H54 (cell line): ENCODE data around the gene LCN6.

ENCODE experiments used
- DNase-seq: peaks from one replicate; pipeline ENCODE4 v3.0.0; 2011; ENCODE audit warnings: low spot score, mixed read lengths; ENCODE audit not compliant: insufficient read length
- FAIRE-seq: peaks from 3 replicates; lab custom pipeline; 2011; peaks lifted over from hg19 to GRCh38; lab: Jason Lieb, UNC
- POLR2A ChIP-seq: IDR thresholded peaks from 2 replicates; pipeline ENCODE4 v1.6.1; 2011; ENCODE audit warnings: low read depth, mild to moderate bottlenecking, low read length

The LCN6 gene

DNA sequence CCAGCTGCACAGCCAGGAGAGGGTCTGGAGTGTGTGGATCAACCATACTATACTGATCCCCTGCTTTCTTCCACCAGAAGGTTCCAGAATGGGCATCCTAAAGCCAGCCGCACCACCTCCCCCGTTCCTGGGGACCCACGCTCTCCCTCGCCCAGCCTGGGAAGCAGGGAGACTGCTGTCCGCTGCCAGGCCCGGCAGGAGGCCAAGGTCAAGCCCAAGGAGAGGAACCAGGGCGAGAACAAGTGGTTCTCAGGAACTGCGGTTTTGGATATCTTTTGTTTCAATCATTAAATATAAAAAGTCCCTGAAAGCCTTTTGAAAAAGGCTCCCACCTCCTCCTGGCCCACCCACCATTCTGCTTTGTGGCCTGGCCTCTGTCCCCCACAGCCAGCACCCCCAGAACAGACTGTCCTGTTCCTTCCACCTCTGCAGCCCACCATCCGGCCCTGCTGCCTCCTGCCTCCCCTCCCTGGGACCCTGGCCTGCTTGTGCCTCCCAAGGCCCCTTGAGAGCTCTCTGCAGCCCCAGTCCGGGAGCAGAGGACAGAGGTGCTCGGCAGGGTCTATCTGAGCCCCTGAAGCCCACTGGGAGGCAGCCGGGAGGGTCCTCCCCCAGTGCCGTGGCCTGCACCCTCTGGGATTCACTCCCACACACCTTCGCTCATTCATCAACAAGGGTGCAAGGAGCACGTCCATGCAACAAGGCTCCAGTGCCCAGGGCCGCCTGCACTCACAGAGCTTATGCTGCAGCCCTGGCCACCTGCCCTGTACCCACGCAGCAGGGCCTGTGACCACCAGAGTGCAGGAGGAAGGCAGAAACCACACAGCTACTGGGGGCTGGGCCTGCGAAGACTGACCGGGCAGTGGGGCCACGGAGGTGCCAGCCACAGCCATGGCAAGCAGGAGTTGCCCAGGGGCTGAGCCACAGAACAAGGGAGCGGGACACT, 614 bp upstream of the LCN6 start:
- TF ChIP-seq POLR2A, result no peak
- FAIRE-seq (no peak), DNase-seq (no peak)

DNA sequence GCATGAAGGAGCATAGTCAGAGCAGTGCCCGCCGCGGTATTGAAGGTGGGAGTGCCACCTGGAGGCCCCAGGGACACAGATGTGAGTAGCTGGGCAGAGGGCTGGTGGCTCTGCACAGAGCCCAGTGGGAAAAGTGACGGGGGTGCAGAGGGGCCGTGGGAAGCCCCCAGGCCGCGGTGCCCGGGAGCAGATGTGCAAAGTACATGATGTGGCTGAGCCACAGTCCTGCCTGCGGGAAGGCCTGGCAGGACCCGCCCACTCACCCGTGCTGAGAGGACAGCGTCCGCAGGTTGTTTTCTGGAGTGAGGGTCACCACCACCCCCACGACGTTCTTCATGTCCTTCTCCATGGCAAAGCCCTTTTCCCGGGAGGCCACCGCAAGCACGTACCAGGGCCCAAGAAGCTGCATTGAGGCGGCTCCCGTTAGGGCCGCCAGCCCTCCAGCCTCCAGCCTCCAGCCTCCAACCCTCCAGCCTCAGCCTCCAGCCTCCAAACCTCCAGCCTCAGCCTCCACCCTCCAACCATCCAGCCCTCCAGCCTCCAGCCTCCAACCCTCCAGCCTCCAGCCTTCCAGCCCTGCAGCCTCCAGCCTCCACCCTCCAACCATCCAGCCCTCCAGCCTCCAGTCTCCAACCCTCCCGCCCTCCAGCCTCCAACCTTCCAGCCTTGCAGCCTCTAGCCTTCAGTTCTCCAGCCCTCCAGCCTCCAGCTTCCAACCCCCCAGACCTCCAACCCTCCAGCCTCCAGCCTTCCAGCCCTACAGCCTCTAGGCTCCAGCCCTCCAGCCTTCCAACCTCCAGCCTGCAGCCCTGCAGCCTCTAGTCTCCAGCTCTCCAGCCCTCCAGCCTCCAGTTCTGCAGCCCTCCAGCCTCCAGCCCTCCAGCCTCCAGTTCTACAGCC, 914 bp downstream of the LCN6 start:
- no peak for DNase-seq
- no peak for TF ChIP-seq POLR2A
- no peak for FAIRE-seq

DNA sequence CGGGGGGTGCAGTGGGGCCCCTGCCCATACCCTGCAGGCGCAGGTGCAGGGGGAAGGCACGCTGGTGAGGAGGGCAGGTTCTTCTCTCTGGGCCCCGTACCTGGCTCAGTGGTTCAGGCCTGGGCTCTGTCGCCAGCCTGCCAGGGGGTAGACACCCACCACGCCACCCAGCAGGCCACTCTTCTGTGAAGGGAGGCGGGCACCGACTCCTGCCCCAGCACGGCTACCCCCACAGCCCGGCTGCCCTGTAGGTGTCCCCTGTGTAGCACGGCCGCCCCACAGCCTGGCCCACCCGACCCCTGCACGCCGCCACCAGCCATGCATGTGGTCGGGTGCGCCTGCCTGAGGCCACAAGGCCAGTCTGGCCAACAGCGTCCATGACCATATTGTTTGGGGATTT, 1.7 kb downstream of the LCN6 start:
- DNase-seq (no peak), FAIRE-seq (no peak)
- TF ChIP-seq POLR2A, result no peak

DNA sequence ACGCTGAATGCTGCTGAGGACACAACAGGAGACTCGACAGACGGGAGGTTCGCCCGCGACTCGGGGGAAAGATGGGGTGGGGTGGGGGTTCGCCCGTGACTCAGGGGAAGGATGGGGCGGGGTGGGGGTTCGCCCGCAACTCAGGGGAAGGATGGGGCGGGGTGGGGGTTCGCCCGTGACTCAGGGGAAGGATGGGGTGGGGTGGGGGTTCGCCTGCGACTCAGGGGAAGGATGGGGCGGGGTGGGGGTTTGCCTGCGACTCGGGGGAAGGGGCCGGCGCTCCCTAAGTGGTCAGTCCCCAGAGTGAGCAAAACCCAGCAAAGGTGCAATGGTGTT, 2.2 kb downstream of the LCN6 start:
- no peak for DNase-seq
- FAIRE-seq, result no peak
- no peak for TF ChIP-seq POLR2A

DNA sequence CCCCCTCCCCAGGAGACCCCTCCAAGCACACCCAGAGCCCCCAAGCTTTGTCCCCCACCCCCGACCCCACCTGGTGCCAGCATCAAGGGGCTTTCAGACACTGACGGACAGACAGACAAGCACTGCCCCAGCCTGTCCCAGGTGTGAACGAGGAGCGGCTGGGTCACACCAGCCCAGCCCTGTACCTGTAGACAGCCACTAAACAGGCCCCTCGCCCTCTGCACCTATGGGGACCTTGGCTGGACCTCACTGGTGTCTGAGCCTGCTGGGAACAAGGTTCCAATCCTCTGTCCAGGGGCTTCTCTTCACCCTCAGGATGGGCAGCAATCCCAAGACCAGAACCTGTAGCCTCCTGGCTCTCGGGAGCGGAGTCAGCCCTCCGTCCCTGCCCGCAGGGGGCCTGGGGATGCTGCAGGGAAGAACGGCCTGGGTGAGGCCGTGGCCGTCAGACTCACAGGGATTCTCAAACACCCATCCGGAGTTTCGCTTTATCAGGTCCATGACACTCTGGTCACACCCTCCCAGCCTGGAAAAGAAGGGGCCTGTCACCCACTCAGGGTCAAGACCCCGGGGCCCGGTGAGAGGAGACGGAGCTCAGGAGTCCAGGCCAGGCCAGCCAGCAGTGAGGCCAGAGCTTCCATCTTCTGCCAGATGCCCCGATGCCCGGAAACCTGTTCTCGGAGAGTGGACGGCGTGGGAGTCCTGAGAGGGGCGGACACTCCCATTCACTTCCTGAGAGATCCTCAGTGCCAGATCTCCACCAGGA, 2.8 kb downstream of the LCN6 start:
- DNase-seq, result no peak
- no peak for FAIRE-seq
- TF ChIP-seq POLR2A, result no peak

DNA sequence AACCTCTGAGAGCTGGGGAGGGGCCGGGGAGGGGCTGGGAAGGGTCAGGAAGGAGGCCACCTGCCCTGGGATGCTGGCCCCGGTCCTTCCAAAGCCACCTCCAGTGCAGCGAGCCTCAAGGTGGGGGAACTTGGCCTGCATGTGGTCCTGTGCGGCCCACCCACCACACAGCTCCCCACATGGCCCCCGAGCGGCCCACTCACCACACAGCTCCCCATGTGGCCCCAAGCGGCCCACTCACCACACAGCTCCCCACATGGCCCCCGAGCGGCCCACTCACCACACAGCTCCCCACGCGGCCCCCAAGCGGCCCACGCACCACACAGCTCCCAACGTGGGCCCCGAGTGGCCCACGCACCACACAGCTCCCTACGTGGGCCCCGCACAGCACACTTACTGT, 3.6 kb downstream of the LCN6 start:
- no peak for FAIRE-seq
- no peak for DNase-seq
- no peak for TF ChIP-seq POLR2A

DNA sequence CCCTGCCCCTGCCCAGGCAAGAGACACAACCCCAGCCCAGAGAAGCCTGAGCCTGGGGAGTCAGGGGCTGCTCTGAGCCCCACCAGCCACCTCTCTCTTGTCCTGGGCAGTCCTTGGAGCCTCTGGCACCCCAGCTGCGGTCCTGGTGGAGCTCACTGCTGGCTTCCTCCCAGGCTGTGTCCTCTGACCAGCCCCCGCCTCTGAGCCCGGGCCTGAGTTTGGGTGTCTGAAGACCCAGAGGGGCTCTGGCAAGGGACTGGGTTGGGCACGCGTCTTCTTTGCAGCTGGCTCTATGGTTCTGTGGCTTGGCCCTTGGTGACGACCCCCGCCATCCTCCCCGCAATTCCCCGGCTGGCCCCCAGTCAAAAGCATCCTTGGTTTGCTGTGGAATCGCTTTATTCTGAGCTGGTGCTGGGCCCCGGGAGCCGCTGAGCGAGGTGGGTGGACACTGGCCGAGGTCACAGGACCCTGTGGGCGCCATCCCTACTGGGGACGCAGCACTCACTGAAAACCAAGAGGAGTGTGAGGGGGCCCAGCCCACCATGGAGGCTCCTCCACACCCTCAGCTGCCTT, 4.6 kb downstream of the LCN6 start:
- no peak for TF ChIP-seq POLR2A
- no peak for DNase-seq
- FAIRE-seq, result no peak

DNA sequence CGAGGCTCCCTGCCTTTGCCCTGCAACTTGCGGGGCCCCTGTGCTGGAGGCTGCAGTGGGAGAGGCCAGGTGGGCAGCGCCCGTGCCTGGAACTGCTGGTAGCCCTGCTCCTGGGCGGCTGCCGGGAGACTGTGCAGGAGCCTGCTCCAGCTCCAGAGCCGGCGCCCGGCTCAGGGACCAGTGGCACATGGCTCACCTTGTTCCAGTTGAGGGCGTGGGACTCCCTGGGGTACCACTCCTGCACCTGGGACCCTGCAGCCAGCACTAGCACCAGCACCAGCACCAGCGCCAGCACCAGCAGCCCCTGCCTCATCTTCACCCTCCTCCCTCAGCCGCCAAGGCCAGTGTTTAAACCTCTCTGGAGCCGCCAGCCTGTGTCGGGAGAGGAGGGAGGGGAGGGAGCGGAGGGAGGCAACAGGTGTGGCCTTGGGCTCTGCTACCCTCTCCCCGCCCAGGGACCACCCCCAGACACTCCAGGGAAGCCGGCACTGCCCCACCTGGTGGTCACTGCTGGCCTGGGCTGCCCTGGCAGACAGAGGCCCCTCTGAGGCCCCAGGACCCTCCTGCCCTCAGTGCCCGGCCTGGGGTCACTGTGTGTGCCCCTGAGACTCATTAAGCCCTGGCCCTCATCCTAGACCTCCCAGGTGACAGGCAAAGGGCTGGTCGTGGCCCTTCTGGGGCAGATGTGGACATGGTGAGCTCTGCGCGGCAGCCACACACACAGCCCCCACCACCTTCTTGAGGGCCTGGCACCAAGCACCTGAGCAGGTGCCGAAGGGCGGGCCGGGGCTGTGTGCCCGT, 5.5 kb downstream of the LCN6 start, which contains the start of gene LCN10:
LCN10 (minus strand) TSS at position 350 of the 801 bp plus-strand sequence; CDS start at position 313, 37 bp downstream.
- DNase-seq (no peak), FAIRE-seq (no peak)
- no peak for TF ChIP-seq POLR2A

DNA sequence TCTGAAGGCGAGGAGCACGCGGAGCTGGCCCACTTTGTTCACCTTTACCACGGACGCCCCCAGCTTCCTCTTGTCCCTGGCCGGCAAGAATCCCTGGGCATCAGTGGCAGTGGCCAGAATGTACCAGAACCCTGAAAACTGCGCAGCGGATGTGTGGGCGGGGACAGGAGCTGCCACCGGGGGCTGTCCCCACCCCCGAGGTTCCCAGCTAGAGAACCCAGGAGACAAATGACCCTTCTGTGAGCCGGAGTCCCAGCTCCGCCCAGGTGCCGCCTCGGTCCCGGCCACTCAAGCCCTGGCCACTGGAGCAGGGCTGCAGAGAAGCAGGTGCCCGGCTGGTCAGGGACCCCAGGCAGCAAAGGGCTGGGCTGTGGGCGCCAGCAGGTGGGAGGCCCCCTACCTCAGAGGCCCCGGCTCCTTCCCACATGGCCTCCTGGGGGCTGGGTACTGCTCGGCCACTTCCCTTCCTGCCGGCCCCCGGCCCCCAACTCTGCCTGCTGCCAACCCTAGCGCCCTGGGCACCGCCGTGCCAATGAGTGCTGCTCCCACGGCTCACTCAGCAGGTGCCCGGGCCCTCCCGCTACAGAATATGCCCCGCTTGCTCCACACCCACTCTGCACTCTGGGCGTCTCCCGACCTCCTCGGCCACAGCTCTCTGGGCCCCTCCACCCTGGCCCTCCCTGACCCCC, 6.3 kb downstream of the LCN6 start:
- no peak for TF ChIP-seq POLR2A
- no peak for DNase-seq
- no peak for FAIRE-seq

DNA sequence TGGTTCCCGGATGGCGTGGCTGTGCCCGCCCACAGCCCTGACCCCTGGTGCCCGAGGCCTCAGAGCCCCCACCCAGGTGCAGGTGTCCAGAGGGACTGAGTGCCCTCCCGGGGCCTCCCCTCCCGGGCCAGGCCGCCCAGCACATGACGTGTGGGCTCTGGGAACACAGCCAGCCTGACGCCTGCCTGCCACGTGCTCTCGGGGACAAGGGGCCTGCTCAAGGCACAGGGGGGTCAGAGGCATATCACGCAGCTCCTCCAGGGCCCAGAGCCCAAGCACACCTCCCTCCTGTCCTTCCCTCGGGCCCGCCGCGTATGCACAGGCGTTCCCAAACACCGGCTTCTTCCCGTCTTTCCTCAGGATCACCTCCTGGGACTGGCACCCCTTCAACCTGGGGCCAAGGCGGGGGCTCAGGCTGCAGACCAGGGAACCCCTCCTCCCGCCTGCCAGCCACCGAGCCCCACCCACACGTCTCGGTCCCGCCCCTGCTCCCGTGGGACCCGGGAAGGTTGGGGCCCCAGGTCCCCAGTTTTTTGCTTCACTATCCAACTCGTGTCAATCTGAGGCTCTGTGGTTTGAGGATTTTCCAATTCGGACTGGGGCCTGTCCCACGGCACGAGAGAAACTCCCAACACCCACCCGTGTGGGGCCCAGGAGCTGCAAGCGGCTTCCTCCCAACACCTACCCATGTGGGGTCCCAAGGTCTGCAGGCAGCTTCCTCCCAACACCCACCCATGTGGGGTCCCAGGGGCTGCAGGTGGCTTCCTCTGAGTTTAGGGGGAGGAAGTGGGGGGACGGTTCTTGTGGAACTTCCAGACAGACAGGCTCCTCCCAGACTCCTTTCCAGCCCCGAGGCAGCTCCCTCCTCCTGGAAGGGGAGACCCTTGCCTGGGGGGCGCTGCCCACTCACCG, 7.1 kb downstream of the LCN6 start:
- no peak for DNase-seq
- no peak for FAIRE-seq
- no peak for TF ChIP-seq POLR2A

DNA sequence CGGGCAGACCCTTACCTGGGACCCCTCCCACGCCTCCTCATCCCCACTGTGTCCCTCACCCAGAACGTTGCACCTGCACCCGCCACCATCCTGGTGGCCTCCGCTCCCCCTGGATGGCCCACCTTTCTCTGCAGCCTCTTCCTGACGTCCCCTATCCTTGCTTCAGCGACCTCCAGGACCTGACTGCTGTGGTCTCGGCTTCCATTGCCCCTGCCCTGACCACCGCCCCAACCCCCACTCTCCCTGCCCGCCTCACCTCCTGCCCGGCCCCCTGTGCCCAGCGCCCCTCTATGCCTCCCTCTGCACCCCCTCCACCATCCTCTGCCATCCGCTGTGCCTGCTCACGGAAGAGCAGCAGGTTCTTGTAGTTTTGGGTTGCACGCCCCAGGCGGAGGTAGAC, 7.8 kb downstream of the LCN6 start:
- DNase-seq, result no peak
- TF ChIP-seq POLR2A, result no peak
- FAIRE-seq, result no peak
